KMS-11 (cell line): ENCODE results near the gene PHF3.

ENCODE experiments used
- H2AFZ ChIP-seq: fragments of 200-600 bp; sonication (generic); 2 replicates; pipeline ENCODE4 v1.6.1; 2016; ENCODE audit warnings: antibody characterized with exemption, mixed run types, low read depth
- H3K27ac ChIP-seq: fragments of 200-600 bp; sonication (generic); 2 replicates; pipeline ENCODE4 v1.6.1; 2016; ENCODE audit warnings: mild to moderate bottlenecking, mixed run types
- H3K27me3 ChIP-seq: fragments of 200-600 bp; sonication (generic); 2 replicates; pipeline ENCODE4 v1.6.1; 2017; ENCODE audit warnings: mild to moderate bottlenecking, low read depth, mixed run types, moderate library complexity; ENCODE audit not compliant: insufficient read depth
- H3K36me3 ChIP-seq: fragments of 200-600 bp; sonication (generic); 2 replicates; pipeline ENCODE4 v1.6.1; 2017; ENCODE audit warnings: mild to moderate bottlenecking, mixed run types; ENCODE audit not compliant: insufficient read depth
- H3K4me1 ChIP-seq: fragments of 200-600 bp; sonication (generic); 2 replicates; pipeline ENCODE4 v1.6.1; 2016; ENCODE audit warnings: mild to moderate bottlenecking, low read depth, mixed run types; ENCODE audit not compliant: poor library complexity, severe bottlenecking
- H3K4me2 ChIP-seq: fragments of 200-600 bp; sonication (generic); 2 replicates; pipeline ENCODE4 v1.7.0; 2016; ENCODE audit warnings: mild to moderate bottlenecking, mixed run types
- H3K4me3 ChIP-seq: fragments of 200-600 bp; sonication (generic); IDR thresholded peaks from 2 replicates; pipeline ENCODE4 v1.6.1; 2017; ENCODE audit warnings: low read depth, low read length, mixed read lengths; ENCODE audit not compliant: insufficient read depth
- H3K79me2 ChIP-seq: fragments of 200-600 bp; sonication (generic); 2 replicates; pipeline ENCODE4 v1.6.1; 2016; ENCODE audit warnings: low read depth, mixed run types; ENCODE audit not compliant: insufficient read depth
- H3K9ac ChIP-seq: fragments of 200-600 bp; sonication (generic); 2 replicates; pipeline ENCODE4 v1.6.1; 2016; ENCODE audit warnings: mild to moderate bottlenecking, mixed run types
- H4K20me1 ChIP-seq: fragments of 200-600 bp; sonication (generic); 2 replicates; pipeline ENCODE4 v1.6.1; 2016; ENCODE audit warnings: mild to moderate bottlenecking, mixed run types; ENCODE audit not compliant: insufficient read depth
- TF ChIP-seq, protein P1 (sequence below): fragments of 200-600 bp; sonication (generic); conservative IDR thresholded peaks from 2 replicates; pipeline ENCODE4 v1.6.1; 2017; ENCODE audit warnings: low read depth, mild to moderate bottlenecking, antibody characterized with exemption, low read length, moderate library complexity, mixed read lengths

PHF3 gene

DNA sequence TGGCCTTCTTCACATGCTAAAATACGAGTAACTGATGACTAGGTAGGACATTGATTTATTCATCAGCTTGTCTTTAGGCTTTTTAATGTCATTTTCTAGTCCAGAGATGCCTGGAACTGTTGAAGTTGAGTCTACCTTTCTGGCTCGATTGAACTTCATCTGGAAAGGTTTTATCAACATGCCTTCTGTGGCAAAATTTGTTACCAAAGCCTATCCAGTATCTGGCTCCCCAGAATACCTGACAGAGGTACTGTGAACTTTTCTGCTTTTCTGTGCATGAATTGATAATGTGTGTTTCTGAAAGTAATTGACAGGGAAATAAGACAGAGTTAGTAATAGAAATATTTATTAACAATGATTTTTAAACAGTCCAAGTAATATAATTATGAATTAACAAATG lies 71.0 kb downstream of the PHF3 start:
- H3K36me3 ChIP-seq, result peaks cover 14% of the 10 kb centered on the region; the same call in 1 of the 2 replicates

DNA sequence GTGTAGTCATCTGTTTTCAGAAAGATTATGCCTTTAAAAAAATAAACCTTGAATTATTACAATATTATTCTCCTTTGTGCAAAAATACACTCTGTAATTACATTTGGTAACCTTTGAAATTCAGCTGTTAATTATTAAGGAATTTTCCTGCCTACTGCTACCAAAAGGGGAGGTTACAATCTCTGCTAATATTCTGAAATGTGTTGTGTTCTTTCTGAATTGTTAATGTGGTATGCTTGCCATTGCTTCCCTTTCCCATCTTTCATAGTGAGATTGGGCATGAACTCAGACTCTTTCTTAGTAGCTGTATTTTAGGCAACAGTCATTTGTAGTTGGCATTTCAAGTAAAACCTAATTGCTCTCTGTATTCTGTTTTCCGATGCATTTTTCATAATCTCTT lies 73.0 kb downstream of the PHF3 start:
- Histone ChIP-seq H3K9ac (no peak overlapping the region), H3K27me3 (no peaks in the 10 kb centered on the region), H2AFZ (no peak overlapping the region), H3K4me3 (no peak overlapping the region), H3K4me2 (no peak overlapping the region), H3K27ac (no peak overlapping the region), H3K36me3 (peaks cover 12% of the 10 kb centered on the region; the same call in 1 of the 2 replicates), H3K79me2 (no peaks in the 10 kb centered on the region; the same call in 1 of the 2 replicates), H4K20me1 (no peaks in the 10 kb centered on the region), H3K4me1 (peaks cover 6% of the 10 kb centered on the region)
- TF ChIP-seq, protein P1, sequence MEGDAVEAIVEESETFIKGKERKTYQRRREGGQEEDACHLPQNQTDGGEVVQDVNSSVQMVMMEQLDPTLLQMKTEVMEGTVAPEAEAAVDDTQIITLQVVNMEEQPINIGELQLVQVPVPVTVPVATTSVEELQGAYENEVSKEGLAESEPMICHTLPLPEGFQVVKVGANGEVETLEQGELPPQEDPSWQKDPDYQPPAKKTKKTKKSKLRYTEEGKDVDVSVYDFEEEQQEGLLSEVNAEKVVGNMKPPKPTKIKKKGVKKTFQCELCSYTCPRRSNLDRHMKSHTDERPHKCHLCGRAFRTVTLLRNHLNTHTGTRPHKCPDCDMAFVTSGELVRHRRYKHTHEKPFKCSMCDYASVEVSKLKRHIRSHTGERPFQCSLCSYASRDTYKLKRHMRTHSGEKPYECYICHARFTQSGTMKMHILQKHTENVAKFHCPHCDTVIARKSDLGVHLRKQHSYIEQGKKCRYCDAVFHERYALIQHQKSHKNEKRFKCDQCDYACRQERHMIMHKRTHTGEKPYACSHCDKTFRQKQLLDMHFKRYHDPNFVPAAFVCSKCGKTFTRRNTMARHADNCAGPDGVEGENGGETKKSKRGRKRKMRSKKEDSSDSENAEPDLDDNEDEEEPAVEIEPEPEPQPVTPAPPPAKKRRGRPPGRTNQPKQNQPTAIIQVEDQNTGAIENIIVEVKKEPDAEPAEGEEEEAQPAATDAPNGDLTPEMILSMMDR, result no peak

More for the DNA sequence above, 71.0 kb downstream of the PHF3 start:
- Histone ChIP-seq H3K79me2 (no peaks in the 10 kb centered on the region; the same call in 1 of the 2 replicates), H2AFZ (no peak overlapping the region), H3K4me3 (no peak overlapping the region), H3K27ac (no peak overlapping the region), H3K4me2 (no peak overlapping the region), H3K4me1 (peaks cover 3% of the 10 kb centered on the region), H3K27me3 (no peaks in the 10 kb centered on the region), H3K9ac (no peak overlapping the region), H4K20me1 (no peaks in the 10 kb centered on the region)
- TF ChIP-seq, protein P1, result no peak

DNA sequence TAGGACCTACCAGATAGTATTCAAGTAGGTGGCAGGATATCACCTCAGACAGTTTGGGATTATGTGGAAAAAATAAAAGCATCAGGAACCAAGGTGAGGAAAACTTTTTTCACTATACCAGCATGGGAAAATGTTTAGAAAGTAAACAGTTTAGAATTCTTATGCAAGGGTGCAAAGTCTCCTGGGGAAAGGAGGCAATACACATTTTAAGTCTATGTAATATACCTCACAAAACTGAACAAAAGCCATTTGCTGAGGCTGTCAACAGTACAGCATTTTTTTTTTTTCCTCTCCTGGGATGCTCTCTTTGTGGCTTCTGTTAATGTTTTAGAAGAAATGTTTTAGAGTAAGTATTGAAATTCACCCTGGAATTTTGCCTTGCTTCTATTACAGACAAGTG lies 73.5 kb downstream of the PHF3 start:
- Histone ChIP-seq H2AFZ (no peak overlapping the region), H3K36me3 (peaks cover 12% of the 10 kb centered on the region; the same call in 1 of the 2 replicates), H4K20me1 (no peaks in the 10 kb centered on the region), H3K4me3 (no peak overlapping the region), H3K79me2 (no peaks in the 10 kb centered on the region; the same call in 1 of the 2 replicates), H3K27me3 (no peaks in the 10 kb centered on the region), H3K4me1 (peaks cover 11% of the 10 kb centered on the region), H3K27ac (no peak overlapping the region), H3K9ac (no peak overlapping the region), H3K4me2 (no peak overlapping the region)
- TF ChIP-seq, protein P1, result no peak

DNA sequence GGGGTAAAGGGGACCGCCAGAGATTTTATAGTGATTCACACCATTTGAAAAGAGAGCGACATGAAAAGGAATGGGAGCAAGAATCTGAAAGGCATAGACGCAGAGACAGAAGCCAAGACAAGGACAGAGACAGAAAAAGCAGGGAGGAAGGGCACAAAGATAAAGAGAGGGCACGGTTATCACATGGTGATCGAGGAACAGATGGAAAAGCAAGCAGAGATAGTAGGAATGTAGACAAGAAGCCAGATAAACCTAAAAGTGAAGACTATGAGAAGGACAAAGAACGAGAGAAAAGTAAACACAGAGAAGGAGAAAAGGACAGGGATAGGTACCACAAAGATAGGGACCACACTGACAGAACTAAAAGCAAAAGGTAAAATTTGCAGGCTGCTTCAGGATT lies 77.7 kb downstream of the PHF3 start:
- H4K20me1 ChIP-seq, result no peaks in the 10 kb centered on the region
- TF ChIP-seq, protein P1, result no peak
- peaks cover 12% of the 10 kb centered on the region; the same call in 1 of the 2 replicates for H3K36me3 ChIP-seq

More for the DNA sequence above, 77.7 kb downstream of the PHF3 start:
- Histone ChIP-seq H3K4me3 (no peak overlapping the region), H3K79me2 (no peaks in the 10 kb centered on the region), H3K4me1 (peaks cover 10% of the 10 kb centered on the region), H3K27me3 (no peaks in the 10 kb centered on the region), H3K4me2 (no peak overlapping the region), H2AFZ (no peak overlapping the region), H3K9ac (no peak overlapping the region), H3K27ac (no peak overlapping the region)
